Camera-type eye (tissue), 1 donor: ENCODE measurements around the gene COX6B1. TPM values are rescaled to one million over a fixed set of nuclear protein-coding genes. Genes with fewer than 3 reads are reported as not detected.

ENCODE experiments used
- total RNA-seq: library from RNA; depleted of rRNA; stranded (reverse); fragments of >200 nt; gene quantifications from one replicate; pipeline ENCODE4 v1.2.3, GENCODE V29; 2014

Gene COX6B1
- total RNA-seq = 239 TPM

GRCh38 chr19:35648017-35648961, at the start of gene COX6B1:
TSS of gene COX6B1 (plus strand) at chr19:35648323. CDS start at chr19:35651244, 2,921 bp downstream.

GRCh38 chr19:35612559-35613321, 35.4 kb upstream of the COX6B1 start, which contains the start of gene HAUS5:
TSS of gene HAUS5 (plus strand) at chr19:35612735. CDS start at chr19:35612795, 60 bp downstream.

GRCh38 chr19:35628565-35629331, 19.4 kb upstream of the COX6B1 start, which contains the start of gene RBM42:
TSS of gene RBM42 (plus strand) at chr19:35629036. CDS start at chr19:35629154, 118 bp downstream.

GRCh38 chr19:35641515-35642151, 6.5 kb upstream of the COX6B1 start, which contains the start of gene ETV2:
TSS of gene ETV2 (plus strand) at chr19:35641745. CDS start at chr19:35642461, 716 bp downstream.

GRCh38 chr19:35666251-35666913, 18.3 kb downstream of the COX6B1 start, which contains the start of gene UPK1A:
TSS of gene UPK1A (plus strand) at chr19:35666517. CDS start at chr19:35666813, 296 bp downstream.

GRCh38 chr19:35704218-35704617, 56.1 kb downstream of the COX6B1 start, which contains the start of gene ZBTB32:
TSS of gene ZBTB32 (plus strand) at chr19:35704558. CDS start at chr19:35714627, 10,069 bp downstream.

Other genes starting within 250 kb of the COX6B1 start
- not detected for gene FFAR2, start 200.1 kb upstream of the COX6B1 start, total RNA-seq
- gene KRTDAP, start 157.9 kb upstream of the COX6B1 start, total RNA-seq = not detected
- 31.8 TPM for gene DMKN, start 134.7 kb upstream of the COX6B1 start, total RNA-seq
- gene SBSN, start 120.0 kb upstream of the COX6B1 start, total RNA-seq = 0.93 TPM
- 0.38 TPM for gene GAPDHS, start 114.9 kb upstream of the COX6B1 start, total RNA-seq
- gene TMEM147, start 102.7 kb upstream of the COX6B1 start, total RNA-seq = 49.3 TPM
- not detected for gene ATP4A, start 84.7 kb upstream of the COX6B1 start, total RNA-seq
- not detected for gene PMIS2, start 62.1 kb upstream of the COX6B1 start, total RNA-seq
- gene HAUS5, start 35.6 kb upstream of the COX6B1 start, total RNA-seq = 13.6 TPM
- gene RBM42, start 19.3 kb upstream of the COX6B1 start, total RNA-seq = 42.9 TPM
- gene ETV2, start 6.6 kb upstream of the COX6B1 start, total RNA-seq = not detected
- gene UPK1A, start 18.2 kb downstream of the COX6B1 start, total RNA-seq = not detected
- not detected for gene ZBTB32, start 56.2 kb downstream of the COX6B1 start, total RNA-seq
- 26.9 TPM for gene KMT2B, start 69.7 kb downstream of the COX6B1 start, total RNA-seq
- gene IGFLR1, start 94.1 kb downstream of the COX6B1 start, total RNA-seq = 2.6 TPM
- 13.8 TPM for gene U2AF1L4, start 97.1 kb downstream of the COX6B1 start, total RNA-seq
- 12.8 TPM for gene PSENEN, start 97.3 kb downstream of the COX6B1 start, total RNA-seq
- gene LIN37, start 100.3 kb downstream of the COX6B1 start, total RNA-seq = 11.6 TPM
- 14.9 TPM for gene HSPB6, start 108.7 kb downstream of the COX6B1 start, total RNA-seq
- 7.8 TPM for gene PROSER3, start 109.9 kb downstream of the COX6B1 start, total RNA-seq
- 89.9 TPM for gene ARHGAP33, start 127.2 kb downstream of the COX6B1 start, total RNA-seq
- 0.27 TPM for gene PRODH2, start 164.5 kb downstream of the COX6B1 start, total RNA-seq
- 2.7 TPM for gene NPHS1, start 204.2 kb downstream of the COX6B1 start, total RNA-seq
- gene KIRREL2, start 208.6 kb downstream of the COX6B1 start, total RNA-seq = 11.2 TPM
- gene APLP1, start 220.3 kb downstream of the COX6B1 start, total RNA-seq = 106 TPM